Stimulated activated CD4-positive, alpha-beta T cell treated with anti-CD3 and anti-CD28 coated beads, Interleukin-15, amount 100 ng/mL, for 1 hour (primary cell): ENCODE data around the gene EXOSC6.
"Not testable (repeated sequence)": the region's sequence is repeated elsewhere in the genome, so short reads cannot be mapped to it uniquely, and the experiment has no call there.

Source experiments
- DNase-seq, 2 donors: peaks; one replicate each; pipeline ENCODE4 v3.0.0-alpha.2; 2020; ENCODE audit warnings: low read depth in 1 of 2, low spot score in 1 of 2

Gene EXOSC6

GRCh38 chr16:70251629-70252354, at the start of gene EXOSC6:
EXOSC6 (minus strand) TSS chr16:70251940; CDS start chr16:70251900, 40 bp downstream.
- DNase-seq: peak; percentile 83

- DNase-seq: no peak
Observed at GRCh38 chr16:70301121-70301520, 49.4 kb upstream of the EXOSC6 start.

- peak; percentile 5 to 37 for DNase-seq
Observed at GRCh38 chr16:70298988-70299938, 47.5 kb upstream of the EXOSC6 start, which contains the start of gene DDX19B. DDX19B (plus strand) TSS chr16:70299186; CDS start chr16:70299298, 112 bp downstream.

- no peak for DNase-seq
Observed at GRCh38 chr16:70295634-70296033, 43.9 kb upstream of the EXOSC6 start.

- no peak for DNase-seq
Observed at GRCh38 chr16:70294385-70295025, 42.8 kb upstream of the EXOSC6 start.

GRCh38 chr16:70292148-70292547, 40.4 kb upstream of the EXOSC6 start:
- DNase-seq: not testable (repeated sequence)

- DNase-seq: no peak
Observed at GRCh38 chr16:70290949-70291519, 39.3 kb upstream of the EXOSC6 start.

- DNase-seq: peak; percentile 84 to 85
Observed at GRCh38 chr16:70289229-70290094, 37.7 kb upstream of the EXOSC6 start, which contains the start of gene AARS1. AARS1 (minus strand) TSS chr16:70289506; CDS start chr16:70282763, 6,743 bp downstream.

GRCh38 chr16:70287304-70287971, 35.7 kb upstream of the EXOSC6 start:
- not testable (repeated sequence) for DNase-seq

GRCh38 chr16:70276392-70276791, 24.7 kb upstream of the EXOSC6 start:
- DNase-seq: no peak

GRCh38 chr16:70271696-70272095, 20.0 kb upstream of the EXOSC6 start:
- DNase-seq: no peak

- no peak for DNase-seq
Observed at GRCh38 chr16:70270176-70270575, 18.4 kb upstream of the EXOSC6 start.

- DNase-seq: no peak
Observed at GRCh38 chr16:70269471-70269870, 17.7 kb upstream of the EXOSC6 start.

GRCh38 chr16:70267922-70268321, 16.2 kb upstream of the EXOSC6 start:
- DNase-seq: not testable (repeated sequence)

- no peak for DNase-seq
Observed at GRCh38 chr16:70267516-70267915, 15.8 kb upstream of the EXOSC6 start.

- not testable (repeated sequence) for DNase-seq
Observed at GRCh38 chr16:70259903-70260302, 8.2 kb upstream of the EXOSC6 start.

- no peak for DNase-seq
Observed at GRCh38 chr16:70258946-70259345, 7.2 kb upstream of the EXOSC6 start.

- DNase-seq: no peak
Observed at GRCh38 chr16:70258065-70258464, 6.3 kb upstream of the EXOSC6 start.

GRCh38 chr16:70257391-70257790, 5.7 kb upstream of the EXOSC6 start:
- DNase-seq: no peak
